Measurements from ENCODE around the gene ERO1A.

The ERO1A gene

DNA sequence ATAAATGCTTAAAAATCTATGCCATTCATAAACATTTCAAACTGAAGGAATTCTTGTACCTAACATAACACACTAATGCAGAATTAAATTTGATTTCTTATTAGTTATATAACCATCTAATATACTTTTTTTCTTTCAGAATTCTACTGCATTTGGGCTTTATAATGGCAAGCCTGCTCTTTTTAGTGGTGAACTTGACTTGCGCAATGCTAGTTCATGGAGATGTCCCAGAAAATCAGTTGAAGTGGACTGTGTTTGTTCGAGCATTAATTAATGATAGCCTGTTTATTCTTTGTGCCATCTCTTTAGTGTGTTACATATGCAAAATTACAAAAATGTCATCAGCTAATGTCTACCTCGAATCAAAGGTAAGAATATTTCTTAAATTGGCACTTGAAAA is 95.4 kb downstream of the ERO1A start:
- no peak for DNase-seq

- no peak for DNase-seq
Measured at GRCh38 chr14:52598568-52598967, 96.8 kb downstream of the ERO1A start.

DNA sequence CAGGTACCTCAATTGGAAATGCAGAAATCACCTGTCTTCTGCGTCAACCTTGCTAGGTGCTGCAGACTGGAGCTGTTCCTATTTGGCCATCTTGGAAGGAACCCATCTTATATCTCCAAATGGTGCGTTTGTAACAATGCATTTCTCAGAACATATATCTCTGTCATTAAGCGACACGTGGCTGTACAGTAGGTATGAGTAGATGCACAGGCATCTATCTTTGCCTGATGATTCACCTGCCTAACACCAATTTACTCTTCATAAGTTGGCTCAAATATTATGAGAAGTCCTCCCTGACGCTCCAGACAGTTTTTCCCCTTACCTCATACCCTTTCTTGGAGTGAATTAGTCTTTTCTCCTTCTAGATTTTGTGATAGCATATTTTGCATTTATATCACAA is 98.5 kb downstream of the ERO1A start:
- no peak for DNase-seq

DNA sequence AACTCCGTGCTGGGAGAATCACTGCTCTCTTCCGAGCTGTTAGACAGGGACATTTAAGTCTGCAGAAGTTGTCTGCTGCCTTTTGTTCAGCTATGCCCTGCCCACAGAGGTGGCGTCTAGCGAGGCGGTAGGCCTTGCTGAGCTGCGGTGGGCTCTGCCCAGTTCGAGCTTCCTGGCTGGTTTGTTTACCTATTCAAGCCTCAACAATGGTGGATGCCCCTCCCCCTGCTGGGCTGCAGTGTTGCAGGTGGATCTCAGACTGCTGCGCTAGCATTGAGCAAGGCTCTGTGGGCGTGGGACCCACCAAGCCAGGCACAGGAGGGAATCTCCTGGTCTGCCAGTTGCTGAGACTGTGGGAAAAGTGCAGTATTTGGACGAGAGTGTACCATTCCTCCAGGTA is 99.0 kb downstream of the ERO1A start:
- no peak for DNase-seq

DNA sequence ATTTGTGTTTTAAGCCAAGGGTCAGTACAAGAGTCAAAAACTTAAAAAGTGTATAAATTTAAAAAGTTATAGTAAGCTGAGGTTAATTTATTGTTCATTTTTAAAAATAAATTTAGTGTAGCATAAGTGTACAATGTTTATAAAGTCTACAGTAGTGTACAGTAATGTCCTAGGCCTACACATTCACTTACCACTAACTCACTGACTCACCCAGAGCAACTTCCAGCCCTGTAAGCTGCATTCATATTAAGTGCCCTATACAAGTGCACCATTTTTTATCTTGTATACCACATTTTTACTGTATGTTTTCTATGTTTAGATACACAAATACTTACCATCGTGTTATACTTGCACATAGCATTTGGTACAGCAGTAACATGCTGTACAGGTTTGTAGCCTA is 105.0 kb downstream of the ERO1A start:
- no peak for DNase-seq

All from activated T-cell treated with anti-CD3 and anti-CD28 coated beads, Interleukin-2, amount 50 U/mL, for 1 hour (primary cell).